ENCODE measurements around the gene ETS2. TPM values are rescaled to one million over a fixed set of nuclear protein-coding genes. Genes with fewer than 3 reads are reported as not detected.

ETS2 gene
- total RNA-seq, 1 experiment from 2014 or later: 35.3 TPM

GRCh38 chr21:38792676-38793459 lies 12.9 kb upstream of the ETS2 start:
- H3K27ac Mint-ChIP-seq: no peak overlapping the region
- H3K23me2 ChIP-seq (ENCODE audit: insufficient read length, low read depth, low read length, poor library complexity, severe bottlenecking): no peaks in the 10 kb centered on the region
- H3K4me3 Mint-ChIP-seq: no peak overlapping the region
- no peak overlapping the region for H3K4me2 ChIP-seq (ENCODE audit: insufficient read depth, insufficient read length, low read length)
- DNase-seq: no peak
- H2BK12ac ChIP-seq (ENCODE audit: insufficient read length, low read depth, low read length): no peak overlapping the region
- no peak overlapping the region for H2AFZ ChIP-seq (ENCODE audit: low read length)
- no peak overlapping the region for H3K4ac ChIP-seq (ENCODE audit: low read depth, low read length)
- no peak overlapping the region for H3K56ac ChIP-seq (ENCODE audit: insufficient read length, low read depth, low read length)
- no peak overlapping the region for H2AK5ac ChIP-seq (ENCODE audit: insufficient read length, low read length)
- no peaks in the 10 kb centered on the region for H3K27me3 ChIP-seq (ENCODE audit: insufficient read depth, low read length)
- H3K79me1 ChIP-seq (ENCODE audit: insufficient read depth, low read depth, low read length, poor library complexity, severe bottlenecking): no peaks in the 10 kb centered on the region
- peaks cover 2% of the 10 kb centered on the region; the same call in 1 of the 2 replicates for H3K27me3 Mint-ChIP-seq (ENCODE audit: low read depth)
- no peak overlapping the region for H4K8ac ChIP-seq (replicated peaks; ENCODE audit: insufficient read length, low read depth, low read length)
- no peak overlapping the region for H4K5ac ChIP-seq (ENCODE audit: insufficient read length, low read depth, low read length)
- H3K9ac ChIP-seq (ENCODE audit: extremely low read depth, insufficient read length, low read length): no peak overlapping the region
- H3T11ph ChIP-seq (ENCODE audit: low read length): no peak overlapping the region
- peaks cover 4% of the 10 kb centered on the region for H4K20me1 ChIP-seq (ENCODE audit: control insufficient read depth, insufficient read depth, insufficient read length)
- no peak overlapping the region for H4K91ac ChIP-seq (ENCODE audit: insufficient read length, low read depth, low read length)
- no peak overlapping the region for H2BK5ac ChIP-seq (ENCODE audit: insufficient read length, low read length)
- H3K36me3 Mint-ChIP-seq (ENCODE audit: insufficient read depth in 1 of 3, low read depth in 3 of 3): no peaks in the 10 kb centered on the region; a peak in 1 of 7 replicates
- TF ChIP-seq CTCF (conservative IDR thresholded peaks at IDR 0.05): no peak
- H3K79me2 ChIP-seq (ENCODE audit: insufficient read depth, low read length): no peaks in the 10 kb centered on the region
- no peak overlapping the region for H3K23ac ChIP-seq (ENCODE audit: insufficient read length, low read depth, low read length)
- H3K9me3 ChIP-seq (ENCODE audit: control insufficient read depth, low read depth, low read length): no peaks in the 10 kb centered on the region
- peaks cover 15 to 16% of the 10 kb centered on the region in 2 experiments for H3K4me1 Mint-ChIP-seq
- H3K18ac ChIP-seq (ENCODE audit: insufficient read length, low read depth, low read length): no peak overlapping the region
- H3K9me3 Mint-ChIP-seq: no peaks in the 10 kb centered on the region; a peak in 2 of 5 replicates
- H2BK120ac ChIP-seq (ENCODE audit: low read depth, low read length, poor library complexity, severe bottlenecking): no peak overlapping the region
- H3K4me1 ChIP-seq (ENCODE audit: insufficient read depth, low read length): no peaks in the 10 kb centered on the region
- no peak overlapping the region for H3K14ac ChIP-seq (ENCODE audit: insufficient read depth, low read length)
- no peak overlapping the region for H2BK15ac ChIP-seq (ENCODE audit: low read depth, low read length)
- WGBS (ENCODE audit: extremely low coverage, insufficient read length, low lambda C conversion rate): no CpG with 5 or more reads among the region's 5 CpGs
- H2BK20ac ChIP-seq (ENCODE audit: low read depth, low read length, poor library complexity, severe bottlenecking): no peak overlapping the region
- no peak overlapping the region for H3K27ac ChIP-seq (ENCODE audit: insufficient read length, low read depth, low read length)

Data from H9 (cell line).